ENCODE measurements around the gene PRKAR1B.

DNA sequence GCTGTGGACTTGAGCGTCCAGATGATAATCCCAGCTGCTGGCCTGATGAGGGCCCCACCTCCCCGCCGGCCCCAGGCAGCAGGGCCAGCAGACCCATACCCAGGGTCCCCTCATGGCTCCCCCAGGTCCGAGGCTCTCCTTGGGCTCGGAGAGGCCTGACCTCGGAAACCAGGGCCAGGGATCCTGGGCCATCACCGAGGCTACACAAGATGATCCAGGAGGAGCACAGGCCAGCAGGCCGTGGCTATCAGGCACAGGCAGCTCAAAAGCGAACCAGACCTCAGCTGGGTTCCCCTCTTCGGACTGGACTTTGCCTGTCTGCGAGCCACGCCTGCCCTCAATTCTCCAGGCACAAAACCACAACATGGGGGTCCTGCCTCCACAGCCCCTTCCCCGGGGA lies 224.8 kb downstream of the PRKAR1B start:
- TF ChIP-seq, protein P1, sequence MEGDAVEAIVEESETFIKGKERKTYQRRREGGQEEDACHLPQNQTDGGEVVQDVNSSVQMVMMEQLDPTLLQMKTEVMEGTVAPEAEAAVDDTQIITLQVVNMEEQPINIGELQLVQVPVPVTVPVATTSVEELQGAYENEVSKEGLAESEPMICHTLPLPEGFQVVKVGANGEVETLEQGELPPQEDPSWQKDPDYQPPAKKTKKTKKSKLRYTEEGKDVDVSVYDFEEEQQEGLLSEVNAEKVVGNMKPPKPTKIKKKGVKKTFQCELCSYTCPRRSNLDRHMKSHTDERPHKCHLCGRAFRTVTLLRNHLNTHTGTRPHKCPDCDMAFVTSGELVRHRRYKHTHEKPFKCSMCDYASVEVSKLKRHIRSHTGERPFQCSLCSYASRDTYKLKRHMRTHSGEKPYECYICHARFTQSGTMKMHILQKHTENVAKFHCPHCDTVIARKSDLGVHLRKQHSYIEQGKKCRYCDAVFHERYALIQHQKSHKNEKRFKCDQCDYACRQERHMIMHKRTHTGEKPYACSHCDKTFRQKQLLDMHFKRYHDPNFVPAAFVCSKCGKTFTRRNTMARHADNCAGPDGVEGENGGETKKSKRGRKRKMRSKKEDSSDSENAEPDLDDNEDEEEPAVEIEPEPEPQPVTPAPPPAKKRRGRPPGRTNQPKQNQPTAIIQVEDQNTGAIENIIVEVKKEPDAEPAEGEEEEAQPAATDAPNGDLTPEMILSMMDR (IDR thresholded peaks at IDR 0.05): no peak
- TF ChIP-seq EP300 (IDR thresholded peaks at IDR 0.05) (no peak), POLR2A (IDR thresholded peaks at IDR 0.05) (no peak)
